AG09309 (cell line): ENCODE data around the gene C16orf90.

Experiments
- DNase-seq: peaks from one replicate; pipeline ENCODE4 v3.0.0-alpha.2; 2010; ENCODE audit warnings: low read depth
- H3K4me3 ChIP-seq: 2 replicates; pipeline ENCODE4 v1.5.1; 2011; ENCODE audit warnings: mild to moderate bottlenecking, low read depth, low read length, moderate library complexity; ENCODE audit not compliant: control insufficient read depth
- CTCF ChIP-seq: IDR thresholded peaks from 2 replicates; pipeline ENCODE4 v1.5.1; 2011; ENCODE audit warnings: mild to moderate bottlenecking, low read depth, low read length, inconsistent platforms; ENCODE audit not compliant: insufficient read depth, control insufficient read depth; ENCODE audit errors: missing control alignments

Gene C16orf90

GRCh38 chr16:3467921-3468320 is 27.4 kb downstream of the C16orf90 start:
- no peak for DNase-seq
- no peak overlapping the region for H3K4me3 ChIP-seq
- TF ChIP-seq CTCF: no peak

DNA sequence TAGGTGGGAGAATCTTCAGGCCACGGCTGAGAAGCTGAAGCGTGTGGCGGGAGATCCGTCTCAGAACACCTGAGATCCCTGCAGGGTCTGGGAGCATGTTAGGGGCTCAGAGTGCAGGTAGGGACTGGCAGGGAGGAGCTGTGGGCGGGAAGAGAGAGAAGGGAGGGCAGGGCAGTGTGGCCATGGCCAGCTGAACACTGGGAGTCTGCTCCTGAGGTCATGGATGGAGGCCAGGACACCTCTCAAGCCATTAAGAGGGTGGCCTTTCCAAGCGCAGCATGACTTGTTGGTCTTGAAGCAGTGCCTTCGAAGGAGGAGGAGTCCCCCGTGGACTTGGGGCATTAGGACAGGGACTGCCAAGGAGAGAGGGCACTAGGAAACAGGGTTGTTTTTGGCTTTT is 28.1 kb downstream of the C16orf90 start:
- TF ChIP-seq CTCF: no peak
- H3K4me3 ChIP-seq: no peak overlapping the region
- no peak for DNase-seq

- no peak for DNase-seq
- no peak for TF ChIP-seq CTCF
- H3K4me3 ChIP-seq: no peak overlapping the region
Measured at GRCh38 chr16:3465911-3466584, 29.2 kb downstream of the C16orf90 start.

- no peak for TF ChIP-seq CTCF
- no peak overlapping the region for H3K4me3 ChIP-seq
- DNase-seq: no peak
Measured at GRCh38 chr16:3465301-3465700, 30.0 kb downstream of the C16orf90 start.

- no peak for DNase-seq
- TF ChIP-seq CTCF: no peak
Measured at GRCh38 chr16:3461151-3461550, 34.1 kb downstream of the C16orf90 start.

GRCh38 chr16:3460585-3460984 is 34.7 kb downstream of the C16orf90 start:
- no peak overlapping the region for H3K4me3 ChIP-seq
- TF ChIP-seq CTCF: no peak
- no peak for DNase-seq

More at GRCh38 chr16:3461151-3461550, 34.1 kb downstream of the C16orf90 start:
- no peak overlapping the region for H3K4me3 ChIP-seq

- H3K4me3 ChIP-seq: no peak overlapping the region
- TF ChIP-seq CTCF: no peak
- no peak for DNase-seq
Measured at GRCh38 chr16:3460121-3460520, 35.2 kb downstream of the C16orf90 start.
